ENCODE measurements around the gene DDX17. TPM values are rescaled to one million over a fixed set of nuclear protein-coding genes. Genes with fewer than 3 reads are reported as not detected.
"Not testable (repeated sequence)": the region's sequence is repeated elsewhere in the genome, so short reads cannot be mapped to it uniquely, and the experiment has no call there.

The DDX17 gene
- polyA plus RNA-seq, 3 donors: 809 to 1,117 (median 924) TPM

DNA sequence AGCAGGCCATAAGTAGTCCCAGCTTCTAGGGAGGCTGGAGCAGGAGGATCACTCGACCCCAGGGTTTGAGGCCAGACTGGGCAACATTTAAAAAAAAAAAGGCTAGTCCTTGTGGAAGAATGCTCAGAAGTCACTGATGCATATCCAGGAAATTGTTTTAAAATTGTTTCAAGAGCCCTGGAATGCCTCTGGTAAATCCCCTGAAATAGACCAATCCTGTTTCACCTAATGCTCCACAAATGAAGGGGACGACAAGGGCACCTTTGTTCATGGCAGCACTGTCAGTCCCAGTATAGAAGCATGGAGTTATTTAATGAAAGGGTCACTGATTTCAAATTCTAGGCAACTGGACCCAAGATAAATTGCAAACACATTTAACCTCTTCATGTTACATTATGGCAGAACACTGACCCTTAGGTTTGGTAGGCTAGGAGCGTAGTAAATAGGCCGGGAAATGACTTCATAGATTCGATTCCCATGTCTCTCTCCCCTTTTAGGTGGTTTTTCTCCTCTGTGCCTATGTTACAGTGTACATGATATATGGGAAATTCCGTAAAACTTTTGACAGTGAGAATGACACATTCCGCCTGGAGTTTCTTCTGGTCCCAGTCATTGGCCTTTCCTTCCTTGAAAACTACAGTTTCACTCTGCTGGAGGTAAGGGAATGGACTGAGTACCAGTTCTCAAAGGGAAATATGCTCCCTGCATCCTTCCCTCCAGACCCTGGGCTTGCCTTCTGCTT is 26.8 kb downstream of the DDX17 start:
- no peak for DNase-seq (ENCODE audit: extremely low read depth in 1 of 11, low read depth in 9 of 11, low spot score in 4 of 11)

DNA sequence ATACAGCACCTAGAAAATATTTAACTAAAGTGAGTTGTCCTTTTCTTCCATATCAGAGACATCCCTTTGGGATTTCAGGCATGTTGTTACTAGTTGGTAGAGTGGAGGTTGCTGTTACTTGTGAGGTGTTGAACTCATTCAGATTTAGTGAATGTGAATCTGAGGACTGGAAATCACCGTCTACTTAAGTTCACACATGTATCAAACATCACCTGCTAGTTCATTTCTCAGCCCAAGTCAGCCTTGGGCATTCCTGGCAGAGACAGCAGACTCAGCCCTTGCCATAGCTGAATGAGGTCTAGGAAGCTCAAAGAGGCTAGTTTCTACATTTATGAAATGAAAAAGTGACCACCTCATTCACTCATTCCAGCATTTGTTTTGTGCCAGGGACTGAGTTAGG is 28.5 kb downstream of the DDX17 start:
- DNase-seq (ENCODE audit: extremely low read depth in 1 of 11, low read depth in 9 of 11, low spot score in 4 of 11): no peak

- no peak for DNase-seq (ENCODE audit: extremely low read depth in 1 of 11, low read depth in 9 of 11, low spot score in 4 of 11)
These were observed 32.0 kb downstream of the DDX17 start for GRCh38 chr22:38474003-38474607.

DNA sequence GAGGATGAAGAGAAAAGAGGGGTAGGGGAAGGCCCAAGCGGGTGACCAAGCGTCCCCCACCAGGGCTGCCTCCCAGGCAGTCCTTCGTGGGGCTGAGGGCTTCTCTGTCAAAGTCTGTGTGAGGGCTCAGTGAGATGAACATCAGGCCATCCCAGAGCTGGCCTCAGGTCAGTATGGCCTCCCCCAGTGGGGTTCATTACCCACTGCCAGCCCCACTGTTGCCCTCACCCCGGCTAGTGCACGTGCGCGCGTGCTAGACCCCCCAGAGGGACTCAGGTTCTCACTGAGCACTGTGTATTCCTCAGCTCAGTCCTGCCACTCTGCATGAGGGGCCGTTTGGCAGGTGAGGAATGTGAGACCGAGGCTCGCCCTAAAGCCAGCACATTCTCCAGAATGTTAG is 34.9 kb downstream of the DDX17 start:
- DNase-seq (ENCODE audit: extremely low read depth in 1 of 11, low read depth in 9 of 11, low spot score in 4 of 11): no peak

DNA sequence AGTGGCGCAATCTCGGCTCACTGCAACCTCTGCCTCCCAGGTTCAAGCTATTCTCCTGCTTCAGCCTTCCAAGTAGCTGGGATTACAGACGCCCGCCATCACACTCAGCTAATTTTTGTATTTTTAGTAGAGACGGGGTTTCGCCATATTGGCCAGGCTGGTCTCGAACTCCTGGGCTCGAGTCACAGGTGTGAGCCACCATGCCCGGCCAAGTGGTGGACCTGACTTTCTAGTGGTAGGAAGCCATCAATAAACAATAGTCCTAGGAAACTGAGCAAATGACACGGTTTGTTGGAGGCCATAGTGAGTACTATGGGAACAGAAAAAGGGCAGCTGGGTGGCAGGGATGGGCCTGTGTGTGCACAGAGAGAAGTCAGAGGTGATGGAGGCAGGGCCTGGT is 35.9 kb downstream of the DDX17 start:
- not testable (repeated sequence) for DNase-seq (ENCODE audit: extremely low read depth in 1 of 11, low read depth in 9 of 11, low spot score in 4 of 11)

DNA sequence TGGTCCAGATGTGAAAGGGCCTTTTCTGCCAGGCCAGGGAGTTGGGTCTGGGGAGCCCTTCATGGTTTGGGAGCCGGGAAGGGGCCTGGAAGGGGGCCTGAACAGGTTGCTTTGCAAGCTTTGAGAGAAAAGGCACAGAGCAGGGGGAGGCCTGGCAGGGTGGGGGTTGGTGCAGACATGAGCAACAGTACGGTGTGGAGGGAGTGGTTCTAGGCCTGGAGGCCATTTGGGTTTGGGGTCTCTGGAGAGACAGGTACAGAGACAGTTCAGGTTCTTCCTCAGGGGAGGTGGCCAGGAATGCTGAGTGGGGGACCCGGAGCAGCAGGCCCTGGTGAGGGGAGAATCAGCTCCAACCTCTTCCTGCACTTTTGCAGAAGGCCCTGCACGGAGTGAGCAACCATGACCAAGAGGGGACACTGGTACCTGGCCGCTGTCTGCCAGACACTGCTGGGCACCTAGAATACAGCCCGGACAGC is 36.8 kb downstream of the DDX17 start:
- no peak for DNase-seq (ENCODE audit: extremely low read depth in 1 of 11, low read depth in 9 of 11, low spot score in 4 of 11)

DNA sequence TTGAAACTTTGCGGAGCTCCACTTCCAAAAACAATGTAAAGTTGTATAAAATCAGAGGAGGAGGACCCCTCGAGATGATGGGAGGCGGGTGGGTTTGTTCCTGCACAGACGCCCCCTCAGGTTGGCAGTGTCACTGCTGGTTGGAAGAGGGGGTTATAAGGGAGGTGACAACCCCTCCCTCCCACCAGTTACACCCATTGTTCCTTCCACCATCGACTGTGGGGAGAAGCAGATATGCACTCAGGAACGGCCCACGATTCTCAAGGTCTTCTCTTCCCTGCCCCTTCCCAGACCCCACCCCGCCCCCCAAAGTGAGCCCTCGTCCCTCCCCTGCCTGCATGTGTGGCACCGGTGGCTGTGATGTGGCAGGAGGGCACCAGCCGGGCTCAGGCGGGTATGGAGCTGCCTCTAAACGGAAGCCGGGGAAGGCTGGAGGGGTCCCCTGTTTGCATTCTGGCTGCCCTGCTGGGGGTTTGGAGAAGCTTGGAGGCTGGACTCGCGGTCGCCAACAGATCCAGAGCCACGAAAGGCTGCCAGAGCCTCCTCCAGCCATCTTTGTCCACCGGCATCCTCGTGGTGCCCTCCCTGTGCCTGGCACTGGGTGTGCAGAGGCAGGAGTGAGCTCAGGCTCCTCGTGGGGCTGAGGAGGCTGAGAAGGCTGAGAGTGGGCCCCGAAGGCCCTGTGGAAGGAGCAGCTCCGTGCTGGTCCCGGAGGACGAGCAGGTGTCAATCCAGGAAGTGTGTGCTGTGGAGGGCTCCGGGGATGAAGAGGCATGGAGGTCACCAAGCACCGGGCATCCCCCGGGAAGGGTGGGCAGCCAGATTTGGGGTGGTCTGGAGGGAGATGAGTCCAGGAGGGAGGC is 37.4 kb downstream of the DDX17 start:
- DNase-seq (ENCODE audit: extremely low read depth in 1 of 11, low read depth in 9 of 11, low spot score in 4 of 11): no peak

DNA sequence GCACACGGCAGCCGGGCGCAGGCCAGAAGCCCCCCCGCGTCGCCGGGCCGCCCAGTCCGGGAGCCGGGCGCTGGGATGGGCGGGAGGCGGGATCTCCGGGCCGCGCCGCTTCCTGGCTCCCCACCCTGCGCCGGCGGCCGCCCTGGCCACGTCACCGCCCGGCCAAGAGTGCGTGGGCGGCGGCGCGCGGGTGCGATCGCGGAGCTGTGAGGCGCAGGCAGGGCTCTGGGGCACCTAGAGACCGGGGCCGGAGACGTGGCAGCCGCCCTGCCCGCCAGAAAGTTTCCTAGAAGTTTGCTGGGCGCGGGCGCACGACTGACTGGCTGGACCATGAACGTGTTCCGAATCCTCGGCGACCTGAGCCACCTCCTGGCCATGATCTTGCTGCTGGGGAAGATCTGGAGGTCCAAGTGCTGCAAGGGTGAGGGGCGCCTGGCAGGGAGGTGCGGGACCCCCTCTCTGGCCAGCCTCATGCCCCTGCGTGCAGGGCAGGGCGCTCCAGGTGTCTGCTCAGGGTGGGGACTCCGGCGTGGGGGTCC is 38.1 kb downstream of the DDX17 start, which contains the start of gene KDELR3:
Gene KDELR3, plus strand, starts transcription at position 193 of the 539 bp plus-strand sequence. Its CDS starts 138 bp downstream, at position 331.
- peak in 2 of 11 donors; percentile 49 to 54 for DNase-seq (ENCODE audit: extremely low read depth in 1 of 11, low read depth in 9 of 11, low spot score in 4 of 11)

DNA sequence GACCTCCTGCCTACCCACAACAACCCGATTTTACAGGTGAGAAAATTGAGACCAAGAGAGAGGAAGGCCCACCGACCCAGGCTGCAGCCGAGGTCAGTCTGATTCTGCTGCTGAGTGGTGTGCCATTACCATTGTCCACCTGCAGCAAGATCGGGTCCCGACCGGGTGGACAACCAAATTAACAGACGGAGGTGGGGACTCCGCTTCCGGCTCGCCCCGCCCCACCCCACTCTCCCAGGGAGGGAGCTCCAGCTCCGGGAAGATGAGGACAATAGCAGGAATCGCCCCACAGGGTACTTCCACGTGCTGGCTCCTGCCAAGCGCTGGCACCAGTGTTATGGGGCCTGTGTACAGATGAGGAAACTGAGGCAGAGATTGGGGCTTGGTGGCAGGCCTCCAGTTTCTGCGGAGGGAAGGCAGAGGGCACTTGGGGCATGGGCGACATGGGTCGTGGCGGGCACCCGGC is 38.6 kb downstream of the DDX17 start:
- DNase-seq (ENCODE audit: extremely low read depth in 1 of 11, low read depth in 9 of 11, low spot score in 4 of 11): no peak

GRCh38 chr22:38465673-38466490 is 40.2 kb downstream of the DDX17 start:
- DNase-seq (ENCODE audit: extremely low read depth in 1 of 11, low read depth in 9 of 11, low spot score in 4 of 11): no peak

GRCh38 chr22:38464992-38465672 is 41.0 kb downstream of the DDX17 start:
- DNase-seq (ENCODE audit: extremely low read depth in 1 of 11, low read depth in 9 of 11, low spot score in 4 of 11): no peak

DNA sequence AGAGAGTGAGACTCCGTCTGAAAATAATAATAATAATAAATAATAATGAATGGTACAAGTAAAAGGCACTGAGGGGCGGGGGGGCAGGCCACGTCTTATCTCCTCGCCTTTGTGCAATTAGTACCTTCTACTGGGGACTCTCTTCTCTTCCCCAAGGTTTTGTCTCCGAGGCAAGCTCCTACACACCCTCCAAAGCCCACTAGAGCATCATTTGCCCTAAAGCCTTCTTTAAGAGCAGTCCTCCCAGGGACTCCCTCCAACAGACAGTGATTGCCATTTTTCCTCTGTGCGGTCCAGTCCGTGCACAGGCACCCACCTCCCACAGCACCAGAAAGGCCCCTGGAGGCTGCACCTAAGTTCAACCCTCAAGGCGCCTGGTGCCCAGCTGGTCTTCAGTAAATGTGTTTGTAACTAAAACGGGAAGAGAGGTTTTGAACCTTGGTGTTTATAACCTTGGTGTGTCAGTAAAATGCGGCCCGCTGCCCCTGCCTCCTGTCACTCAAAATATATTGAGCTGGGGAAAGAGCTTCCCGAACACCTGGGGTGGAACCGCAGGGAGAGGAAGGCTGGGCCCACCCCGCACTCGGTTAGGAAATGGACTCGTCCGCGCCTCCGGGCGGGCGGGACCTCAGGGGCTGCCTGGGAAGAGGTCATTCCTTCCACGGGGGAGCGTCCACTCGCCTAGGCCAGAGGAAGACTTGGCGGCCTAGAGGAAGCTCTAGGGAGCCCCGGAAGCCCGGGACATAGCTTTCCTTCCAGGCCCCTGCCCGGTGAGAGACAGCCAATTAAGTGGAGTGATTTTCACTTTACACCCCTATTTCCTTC is 42.9 kb downstream of the DDX17 start:
- peak in 4 of 11 donors; percentile 54 to 68 (median 62) for DNase-seq (ENCODE audit: extremely low read depth in 1 of 11, low read depth in 9 of 11, low spot score in 4 of 11)

DNA sequence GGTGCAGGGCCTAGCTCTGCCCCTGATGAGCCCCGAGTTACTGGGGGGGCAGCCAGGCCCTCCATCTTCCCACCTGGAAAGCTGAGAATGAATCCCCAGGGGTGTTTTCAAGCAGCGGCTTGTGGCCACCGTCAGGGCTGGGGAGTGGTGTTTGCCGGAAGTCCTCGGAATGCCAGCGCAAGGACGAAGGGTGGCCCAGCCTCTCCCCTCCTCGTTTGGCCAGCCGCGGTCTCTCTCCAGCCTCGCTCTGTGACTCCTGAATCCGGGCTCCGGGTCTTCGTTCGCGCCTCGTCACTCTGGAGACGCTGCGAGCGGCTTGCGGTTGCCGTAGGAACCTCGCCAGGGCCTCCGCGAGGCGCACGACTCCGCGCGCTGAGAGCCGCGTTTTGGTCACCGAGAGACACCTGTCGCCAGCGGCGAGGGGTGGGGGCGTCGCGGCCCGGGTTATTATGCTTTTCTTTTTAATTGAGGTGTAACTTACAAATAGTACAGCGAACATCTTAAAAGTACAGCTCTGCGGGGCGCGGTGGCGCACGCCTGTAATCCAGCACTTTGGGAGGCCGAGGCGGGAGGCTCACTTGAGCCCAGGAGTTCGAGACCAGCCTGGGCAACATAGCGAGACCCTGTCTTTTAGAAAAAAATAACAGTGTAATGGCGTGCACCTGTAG is 44.6 kb downstream of the DDX17 start:
- DNase-seq (ENCODE audit: extremely low read depth in 1 of 11, low read depth in 9 of 11, low spot score in 4 of 11): peak; percentile 66 to 92 (median 83)

GRCh38 chr22:38461057-38461413 is 45.1 kb downstream of the DDX17 start:
- no peak for DNase-seq (ENCODE audit: extremely low read depth in 1 of 11, low read depth in 9 of 11, low spot score in 4 of 11)

GRCh38 chr22:38460426-38460840 is 45.7 kb downstream of the DDX17 start:
- no peak for DNase-seq (ENCODE audit: extremely low read depth in 1 of 11, low read depth in 9 of 11, low spot score in 4 of 11)

GRCh38 chr22:38456841-38457699 is 49.0 kb downstream of the DDX17 start:
- no peak for DNase-seq (ENCODE audit: extremely low read depth in 1 of 11, low read depth in 9 of 11, low spot score in 4 of 11)

All from renal cortex interstitium (tissue), 11 donors.